ENCODE data around the gene CCDC88C.

CCDC88C gene

GRCh38 chr14:91305650-91306431 is 111.8 kb downstream of the CCDC88C start:
- DNase-seq = no peak

DNA sequence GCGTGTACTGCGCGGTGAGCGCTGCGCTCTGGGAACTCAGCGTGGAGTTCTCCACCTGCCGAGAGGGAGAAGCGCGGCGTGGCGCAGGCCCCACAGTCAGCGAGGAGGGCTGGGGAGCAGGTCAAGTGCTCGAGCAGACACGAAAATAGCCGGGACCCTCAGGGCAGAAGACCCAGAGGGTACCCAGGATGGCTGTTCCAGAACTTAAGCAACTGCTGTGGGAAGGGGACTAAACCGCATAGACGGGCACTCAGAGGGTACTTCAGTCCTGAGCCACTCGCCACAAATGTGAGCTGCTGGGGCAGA is 113.7 kb downstream of the CCDC88C start:
- DNase-seq = no peak

DNA sequence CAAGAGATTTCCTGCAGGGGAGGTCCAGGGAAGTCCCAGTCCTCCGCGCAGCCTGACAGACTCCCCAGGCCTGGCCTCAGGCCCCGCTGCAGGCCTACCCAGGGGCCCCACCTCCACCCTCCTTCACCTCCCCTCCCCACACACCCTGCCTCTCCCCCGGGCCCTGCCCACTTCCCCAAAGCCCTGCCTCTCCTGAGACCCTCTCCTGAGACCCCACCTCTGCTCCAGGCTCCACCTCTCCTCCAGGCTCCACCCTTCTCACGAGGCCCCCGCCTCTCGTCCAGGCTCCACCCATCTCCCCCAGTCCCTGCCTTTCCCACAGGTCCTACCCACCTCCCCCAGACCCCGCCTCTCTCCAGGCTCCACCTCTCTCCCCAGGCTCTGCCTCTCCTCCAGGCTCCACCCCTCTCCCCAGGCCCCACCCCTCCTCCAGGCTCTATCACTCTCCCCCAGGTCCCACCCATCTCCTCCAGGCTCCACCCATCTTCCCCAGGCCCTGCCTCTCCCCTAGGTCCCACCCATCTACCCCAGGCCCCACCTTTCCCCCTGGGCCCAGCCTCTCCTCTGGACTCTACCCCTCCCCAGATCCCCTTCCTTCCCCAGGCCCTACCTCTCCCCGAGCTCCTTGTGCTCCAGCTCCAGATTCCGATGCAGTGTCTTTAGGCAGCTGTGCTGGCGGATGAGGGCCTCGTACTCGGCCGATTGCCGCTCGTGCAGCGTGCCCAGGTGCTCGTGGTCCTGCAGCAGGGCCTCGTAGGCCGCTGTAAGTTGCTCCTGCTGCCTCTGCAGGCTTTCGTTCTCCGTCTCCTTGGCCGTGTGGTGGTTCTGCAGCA is 114.3 kb downstream of the CCDC88C start:
- DNase-seq = peak in 1 of 3 donors; percentile 40

- no peak for DNase-seq
These were observed 115.2 kb downstream of the CCDC88C start for GRCh38 chr14:91302391-91302790.

DNA sequence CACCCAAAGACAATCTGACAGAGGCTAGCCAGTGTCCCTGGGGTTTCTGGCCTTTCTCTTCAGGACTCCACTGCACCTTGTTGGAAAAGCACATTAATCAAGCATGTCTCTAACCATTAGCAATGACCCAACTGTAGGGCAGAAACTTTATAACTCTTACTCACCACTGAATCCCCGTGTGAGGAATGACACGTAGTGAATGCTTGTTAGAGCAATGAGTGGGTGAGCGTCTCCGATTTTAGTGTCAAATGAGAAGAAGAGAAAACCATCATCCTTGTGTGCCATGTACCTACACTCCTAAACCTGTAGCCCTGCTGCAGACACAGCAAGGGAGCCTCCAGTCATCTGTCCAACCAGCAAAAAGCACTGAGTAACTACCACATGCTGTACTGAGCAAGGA is 116.7 kb downstream of the CCDC88C start:
- DNase-seq = no peak

DNA sequence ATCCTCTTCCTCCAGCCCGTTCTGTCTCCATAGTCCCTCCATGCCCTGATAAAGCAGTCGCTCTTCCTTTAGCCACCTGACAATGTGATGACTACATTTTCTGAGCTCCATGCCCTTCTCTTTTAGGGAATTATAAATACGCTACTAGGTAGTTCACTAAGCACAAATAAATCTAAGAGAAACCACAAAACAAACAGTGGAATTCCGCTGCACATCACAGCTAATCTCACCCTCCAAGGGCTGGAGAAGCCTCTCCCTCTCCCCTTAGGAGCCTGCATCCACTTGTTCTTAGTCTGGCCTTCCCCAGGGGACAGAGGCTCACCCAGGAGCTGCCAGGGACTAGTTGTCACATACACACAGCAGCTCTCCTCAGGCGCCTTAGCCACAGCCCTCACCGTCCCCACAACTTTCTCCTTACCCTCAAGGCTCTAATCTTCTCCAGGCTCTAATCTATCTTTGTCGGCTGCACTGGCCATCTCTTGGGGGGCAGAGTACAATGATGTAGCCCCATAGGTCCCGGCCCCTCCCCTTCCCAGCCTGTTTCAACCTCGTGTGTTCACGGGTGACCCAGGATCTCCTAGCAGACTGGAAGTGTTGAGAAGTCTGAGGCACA is 117.2 kb downstream of the CCDC88C start:
- no peak for DNase-seq

DNA sequence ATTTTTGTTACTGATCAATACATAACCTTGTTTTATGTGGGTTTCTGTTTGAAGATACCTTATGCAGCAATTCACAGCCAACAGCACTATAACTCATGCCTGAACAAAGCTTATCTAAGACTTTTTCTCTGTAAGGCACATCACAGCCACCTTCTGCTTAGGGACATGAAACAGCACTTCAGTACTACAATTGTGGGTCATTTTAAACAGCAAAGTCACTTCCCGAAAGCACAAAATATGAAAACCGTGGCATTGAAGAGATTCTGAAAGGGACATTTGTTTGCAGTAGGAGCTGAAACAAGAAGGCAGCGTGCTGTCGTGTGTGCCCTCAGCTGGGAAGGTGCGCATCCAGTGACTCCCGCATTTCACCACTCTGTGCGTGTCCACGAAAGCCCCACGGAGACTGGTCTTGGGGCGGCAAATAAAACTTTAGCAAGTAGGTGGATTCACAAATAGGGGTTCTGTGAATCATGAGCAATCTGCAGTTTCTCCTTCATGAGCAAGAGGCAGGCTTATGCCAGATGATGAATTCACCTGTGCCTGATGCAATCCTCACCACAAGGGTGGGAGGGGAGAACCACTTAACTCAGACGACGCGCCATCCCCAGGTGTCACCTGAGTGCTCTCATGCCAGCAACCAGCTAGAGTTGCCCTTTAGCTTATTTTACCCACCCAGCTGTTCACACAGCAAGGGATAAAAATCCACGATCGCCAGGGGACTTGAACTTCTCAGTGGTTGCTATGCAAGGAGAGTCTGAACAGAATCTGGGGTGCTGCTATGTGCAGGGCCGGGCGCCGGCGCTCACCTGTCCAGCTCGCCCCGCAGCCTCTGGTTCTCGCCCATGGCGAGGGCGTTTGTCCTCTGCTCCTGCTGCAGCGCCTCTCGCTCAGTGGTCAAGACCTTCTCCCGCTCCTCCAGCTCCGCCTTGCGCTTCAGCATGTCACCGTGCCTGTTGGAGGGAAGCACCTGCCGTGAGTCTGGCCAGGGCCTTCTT is 118.2 kb downstream of the CCDC88C start:
- no peak for DNase-seq

- DNase-seq = no peak
These were observed 119.0 kb downstream of the CCDC88C start for GRCh38 chr14:91298576-91298975.

DNA sequence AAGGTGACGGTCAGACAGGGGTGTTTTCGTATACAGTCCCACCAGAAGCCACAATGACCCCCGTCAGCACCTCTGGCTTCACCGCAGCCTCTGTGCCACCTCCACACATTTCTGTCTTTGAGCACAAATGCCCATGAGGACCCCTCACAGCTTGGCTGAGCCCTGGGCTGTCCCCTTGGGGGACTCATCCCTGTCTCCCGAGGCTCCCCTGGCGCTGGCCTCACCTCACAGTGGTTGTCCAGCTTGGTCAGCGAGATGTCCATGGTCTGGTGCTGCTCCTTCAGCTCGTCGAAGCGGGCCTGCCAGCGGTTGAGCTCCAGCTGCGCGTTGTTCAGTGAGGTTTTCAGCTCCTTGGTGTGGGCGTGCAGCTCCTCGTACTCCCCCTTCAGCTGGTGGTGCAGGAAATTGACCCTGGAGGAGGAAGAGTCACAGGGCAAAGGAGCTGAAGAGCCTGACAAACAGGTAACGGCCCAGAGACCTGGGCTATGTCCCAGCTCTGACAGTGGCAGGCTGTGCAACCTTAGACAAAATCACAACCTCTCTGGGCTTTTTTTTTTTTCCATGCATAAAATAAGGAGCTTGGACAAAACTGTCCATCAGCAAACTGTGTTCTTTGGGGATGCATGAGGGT is 120.4 kb downstream of the CCDC88C start:
- DNase-seq = no peak

DNA sequence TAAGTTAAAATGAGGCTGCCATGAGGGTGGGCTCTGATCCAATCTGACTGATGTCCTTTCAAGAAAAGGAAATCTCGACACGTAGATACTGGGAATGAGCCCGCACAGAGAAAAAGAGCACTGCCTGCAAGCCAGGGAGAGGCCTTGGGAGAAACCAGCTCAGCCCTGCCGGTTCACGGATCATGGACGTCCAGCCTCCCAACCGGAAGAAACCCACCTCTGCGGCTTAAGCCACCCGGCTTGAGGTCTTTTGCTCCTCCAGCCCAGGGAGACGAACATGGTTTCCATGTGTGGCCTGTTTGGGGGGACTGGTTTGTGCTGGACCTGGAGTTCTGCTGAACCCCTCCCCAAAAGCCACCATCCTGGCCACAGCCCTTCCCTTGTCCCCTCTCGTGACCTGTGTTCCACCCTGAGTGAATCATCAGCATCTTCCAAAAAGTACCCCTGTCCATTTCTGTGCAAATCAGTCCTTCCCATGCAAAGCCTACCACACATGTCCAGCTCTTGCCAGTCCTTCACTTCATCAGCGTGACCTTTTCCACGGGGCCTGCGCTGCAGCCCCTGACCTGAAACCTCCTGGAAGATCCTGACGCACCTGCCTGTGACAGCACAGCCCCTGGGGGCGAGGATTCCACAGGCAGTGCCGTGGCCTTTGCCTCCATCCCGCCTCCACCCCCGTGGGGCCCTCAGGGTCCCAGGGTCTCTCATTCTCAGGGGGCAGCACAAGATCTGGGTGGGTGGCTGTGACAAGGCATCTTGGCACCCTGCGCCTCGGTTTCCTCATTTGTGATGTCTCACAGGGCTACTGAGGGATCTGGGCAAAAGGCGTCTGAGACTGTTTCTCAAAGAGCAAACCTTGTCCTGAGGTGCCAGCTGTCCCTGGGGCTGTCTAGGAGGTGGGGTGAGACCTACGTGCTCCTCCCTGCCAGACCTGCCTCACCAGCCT is 121.5 kb downstream of the CCDC88C start:
- DNase-seq = no peak

GRCh38 chr14:91295276-91295845 is 122.3 kb downstream of the CCDC88C start:
- no peak for DNase-seq

DNA sequence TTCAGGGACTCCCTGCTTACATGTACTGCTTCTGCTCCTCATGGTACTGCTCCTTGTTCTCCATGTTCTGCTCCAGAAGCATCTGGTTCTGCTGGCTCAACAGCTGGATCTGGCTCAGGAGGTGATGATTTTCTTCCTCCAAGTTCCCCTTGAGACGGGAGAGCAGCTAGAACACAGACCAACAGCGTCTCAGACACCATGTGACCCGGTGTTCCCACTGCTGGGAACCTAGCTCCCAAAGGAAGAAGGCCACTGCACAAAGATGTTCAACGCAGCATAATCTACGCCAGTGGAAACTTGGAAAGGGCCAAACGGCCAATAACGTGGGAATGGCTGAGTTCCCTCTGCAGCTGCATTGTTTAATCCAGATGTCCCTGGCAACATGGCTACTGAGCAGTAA is 123.5 kb downstream of the CCDC88C start:
- DNase-seq = no peak

DNA sequence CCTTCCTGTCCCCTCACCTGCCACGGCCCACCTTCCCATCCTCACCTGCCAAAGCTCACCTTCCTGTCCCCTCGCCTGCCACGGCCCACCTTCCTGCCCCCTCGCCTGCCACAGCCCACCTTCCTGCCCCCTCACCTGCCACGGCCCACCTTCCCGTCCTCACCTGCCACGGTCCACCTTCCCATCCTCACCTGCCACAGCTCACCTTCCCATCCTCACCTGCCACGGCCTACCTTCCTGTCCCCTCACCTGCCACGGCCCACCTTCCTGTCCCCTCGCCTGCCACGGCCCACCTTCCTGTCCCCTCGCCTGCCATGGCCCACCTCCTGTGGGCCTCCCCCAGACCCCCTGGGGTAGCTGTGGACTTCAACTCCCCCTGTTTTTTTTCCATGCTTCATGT is 124.3 kb downstream of the CCDC88C start:
- no peak for DNase-seq

DNA sequence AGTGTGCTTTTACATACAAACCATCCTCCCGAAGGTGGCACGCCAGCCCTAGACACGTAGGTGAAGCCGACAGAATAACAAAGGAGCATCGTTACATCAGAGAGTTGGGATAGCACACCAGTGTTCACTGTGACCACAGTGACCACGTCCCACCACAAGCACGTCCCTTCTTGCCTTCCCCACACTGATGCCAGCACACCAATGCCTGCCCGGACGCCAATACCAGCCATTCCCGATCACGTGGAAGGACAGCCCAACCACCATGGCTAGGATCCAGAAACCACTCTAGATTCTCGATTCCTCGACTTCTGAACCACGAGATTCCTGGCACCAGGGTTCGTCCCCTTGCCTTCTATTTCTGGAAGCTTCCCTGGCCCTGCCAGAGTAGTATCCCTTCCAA is 125.1 kb downstream of the CCDC88C start:
- no peak for DNase-seq

DNA sequence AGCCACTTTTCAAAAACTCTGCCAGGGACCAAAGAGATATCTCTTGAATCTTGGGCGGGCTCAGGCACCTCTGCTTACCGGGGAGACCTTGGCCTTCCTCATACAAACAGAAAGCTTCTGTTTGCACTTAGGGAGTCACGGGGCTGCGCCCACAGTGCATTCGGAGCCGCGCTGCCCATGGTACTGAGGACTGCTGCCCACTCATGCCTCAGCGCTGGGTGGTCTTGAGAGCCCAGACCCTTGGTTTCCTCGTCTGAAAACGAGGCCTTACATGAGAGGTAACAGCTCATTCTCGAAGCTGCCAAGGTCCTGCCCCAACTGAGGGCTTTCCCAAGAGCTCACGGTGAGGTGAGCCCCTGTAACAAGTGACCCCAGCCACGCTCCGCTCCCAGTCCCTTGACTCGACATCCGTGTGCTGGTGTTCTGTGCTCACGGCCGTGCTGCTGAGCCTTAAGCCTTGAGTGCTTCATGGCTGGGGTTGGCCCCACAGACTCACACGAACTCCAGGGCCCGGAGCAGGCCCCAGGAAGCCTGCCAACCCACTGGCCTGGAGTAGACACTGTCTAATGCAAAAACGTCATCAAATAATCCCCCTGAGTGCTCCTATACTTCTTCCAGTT is 125.7 kb downstream of the CCDC88C start:
- DNase-seq = no peak

DNA sequence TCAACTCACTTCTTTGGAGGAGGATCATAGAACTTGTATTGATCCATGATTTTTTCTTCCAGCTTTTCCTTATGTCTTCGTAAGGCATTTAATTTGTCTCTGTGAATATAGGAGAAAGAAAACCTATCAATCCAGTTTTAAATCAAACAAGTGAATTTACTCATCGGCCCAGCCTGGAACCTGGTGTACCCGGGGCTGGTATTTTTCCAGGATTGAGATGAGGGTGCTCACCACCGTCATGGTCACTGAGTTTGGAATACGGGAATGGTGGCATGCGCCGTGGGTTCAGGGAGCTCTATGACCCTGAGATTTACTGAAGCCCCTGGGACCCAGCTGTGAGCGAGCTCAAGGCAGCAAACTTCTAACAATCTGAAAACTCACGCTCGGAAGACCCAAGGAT is 126.6 kb downstream of the CCDC88C start:
- DNase-seq = no peak

DNA sequence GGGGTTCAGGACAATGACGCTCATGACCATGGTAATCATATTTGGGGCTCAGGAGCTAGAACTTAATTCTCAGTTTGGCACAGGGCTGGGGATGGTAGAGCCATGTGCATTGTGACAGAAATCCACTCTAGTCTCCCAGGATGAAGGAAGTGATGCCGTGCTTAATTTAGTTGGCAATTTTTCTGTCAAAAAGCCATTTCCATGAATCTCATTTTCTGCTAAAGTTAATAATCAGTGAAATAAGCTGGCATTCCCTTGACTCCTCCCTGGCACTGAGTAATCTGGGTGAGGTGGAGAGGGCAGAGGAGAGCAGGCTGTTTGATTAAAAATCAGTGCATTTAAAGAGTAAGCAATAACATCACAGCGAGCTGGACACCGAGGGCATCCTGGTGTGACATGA is 128.2 kb downstream of the CCDC88C start:
- no peak for DNase-seq

- no peak for DNase-seq
These were observed 128.7 kb downstream of the CCDC88C start for GRCh38 chr14:91288876-91289275.

DNA sequence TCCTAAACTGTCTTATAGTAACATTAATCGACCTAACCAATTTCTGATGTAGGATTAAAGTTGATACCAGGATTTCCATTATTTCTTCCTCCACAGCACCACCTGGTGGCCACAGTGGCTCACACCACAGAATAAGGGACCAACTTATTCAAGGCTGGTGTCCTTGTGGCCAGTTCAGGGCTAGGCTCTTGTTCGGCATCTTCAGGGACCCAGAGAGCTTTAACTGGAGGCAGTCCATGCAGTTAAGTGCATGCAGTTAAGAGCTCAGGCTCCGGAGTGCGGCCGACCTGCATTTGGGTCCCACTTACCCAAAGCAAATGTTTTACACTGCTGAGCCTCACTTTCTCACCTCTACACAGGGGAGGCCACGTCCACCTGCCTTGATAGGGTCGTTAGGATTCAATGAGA is 131.1 kb downstream of the CCDC88C start:
- DNase-seq = peak; percentile 79 to 87 (median 85)

Measured in suppressor macrophage treated with lipopolysaccharide for 1 hour (primary cell).